ENCODE measurements around the gene COL4A2.

Gene COL4A2

DNA sequence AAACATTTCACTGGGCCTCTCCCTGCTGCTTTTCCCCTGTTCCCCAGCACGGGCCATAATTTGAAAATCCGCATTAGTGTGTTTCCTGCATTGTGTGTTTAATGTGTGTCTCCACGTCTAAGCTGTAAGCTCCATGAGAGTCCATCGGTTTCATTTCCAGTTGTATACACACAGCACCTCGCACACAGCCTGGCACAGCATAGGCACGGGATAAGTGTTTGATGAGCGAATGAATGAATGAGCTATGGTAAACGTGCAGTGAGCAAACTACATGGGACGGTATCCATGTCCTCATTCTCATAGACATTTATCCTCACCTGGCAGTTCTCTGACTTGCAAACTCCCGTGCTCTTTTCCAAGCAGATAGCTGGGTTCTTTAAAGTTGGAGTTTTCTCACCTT lies 148.4 kb downstream of the COL4A2 start:
- no peak for DNase-seq (ENCODE audit: low read depth)

DNA sequence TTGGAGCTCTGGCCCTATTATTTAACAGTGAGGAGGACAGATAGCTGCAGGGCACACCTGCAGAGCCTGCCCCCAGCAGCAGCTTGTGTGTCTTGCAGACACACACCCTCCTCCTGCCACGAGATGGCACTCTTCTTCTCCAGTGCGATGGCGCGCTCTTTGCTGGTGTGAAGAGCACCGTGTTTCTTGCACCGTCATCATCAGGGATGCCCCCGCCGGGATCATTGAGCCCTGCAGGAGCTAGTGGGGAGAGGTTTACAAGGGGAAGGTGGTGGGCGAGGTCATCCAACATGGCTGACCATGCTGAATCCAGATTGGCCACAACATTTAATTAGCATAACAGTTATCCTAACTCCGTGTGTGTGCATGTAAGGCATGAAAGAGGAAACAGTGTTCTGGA lies 148.9 kb downstream of the COL4A2 start:
- peak; percentile 9 for DNase-seq (ENCODE audit: low read depth)

- no peak for DNase-seq (ENCODE audit: low read depth)
These were observed 149.5 kb downstream of the COL4A2 start for GRCh38 chr13:110456550-110456949.

- DNase-seq (ENCODE audit: low read depth) = no peak
These were observed 150.3 kb downstream of the COL4A2 start for GRCh38 chr13:110457361-110457760.

GRCh38 chr13:110458017-110458416 lies 150.9 kb downstream of the COL4A2 start:
- no peak for DNase-seq (ENCODE audit: low read depth)

DNA sequence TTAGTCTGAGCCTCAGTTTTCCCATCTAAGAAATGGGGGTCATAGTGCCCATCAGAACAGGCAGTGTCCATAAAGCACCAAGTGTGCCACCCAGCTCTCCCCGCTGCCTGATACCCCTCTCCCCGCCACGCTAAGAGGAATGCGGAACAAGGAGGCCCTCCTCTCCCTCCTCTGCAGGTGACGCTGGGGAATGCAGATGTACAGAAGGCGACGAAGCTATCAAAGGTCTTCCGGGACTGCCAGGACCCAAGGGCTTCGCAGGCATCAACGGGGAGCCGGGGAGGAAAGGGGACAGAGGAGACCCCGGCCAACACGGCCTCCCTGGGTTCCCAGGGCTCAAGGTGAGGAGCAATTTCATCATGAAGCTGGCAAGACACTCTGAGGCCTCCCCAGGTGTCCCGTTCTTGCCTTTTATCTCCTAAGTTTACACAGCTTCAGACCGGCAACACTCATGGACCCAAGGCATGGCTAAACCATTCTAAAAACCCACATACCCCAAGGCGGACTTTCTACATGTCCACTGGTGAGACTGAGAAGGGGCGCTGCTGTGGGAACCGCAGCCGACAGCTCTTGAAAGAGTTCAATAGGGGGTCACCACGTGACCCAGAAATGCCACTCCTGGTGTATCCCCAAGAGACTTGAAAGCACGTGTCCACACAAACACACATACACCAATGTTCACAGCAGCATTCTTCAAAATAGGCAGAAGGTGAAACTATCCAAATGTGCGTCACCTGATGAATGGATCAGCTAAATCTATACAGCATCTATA lies 151.7 kb downstream of the COL4A2 start:
- no peak for DNase-seq (ENCODE audit: low read depth)

DNA sequence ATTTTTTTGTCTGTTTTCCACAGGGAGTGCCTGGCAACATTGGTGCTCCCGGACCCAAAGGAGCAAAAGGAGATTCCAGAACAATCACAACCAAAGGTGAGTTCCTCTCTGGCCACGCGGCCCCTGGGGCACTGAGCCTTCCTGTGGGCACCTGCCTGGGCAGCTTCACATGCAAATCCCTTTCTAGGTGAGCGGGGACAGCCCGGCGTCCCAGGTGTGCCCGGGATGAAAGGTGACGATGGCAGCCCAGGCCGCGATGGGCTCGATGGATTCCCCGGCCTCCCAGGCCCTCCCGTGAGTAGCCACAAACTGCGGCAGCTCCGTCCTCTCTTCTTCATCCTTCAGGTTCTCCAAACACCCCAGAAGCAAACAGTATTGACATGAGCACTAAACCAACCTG lies 155.0 kb downstream of the COL4A2 start:
- DNase-seq (ENCODE audit: low read depth) = no peak

DNA sequence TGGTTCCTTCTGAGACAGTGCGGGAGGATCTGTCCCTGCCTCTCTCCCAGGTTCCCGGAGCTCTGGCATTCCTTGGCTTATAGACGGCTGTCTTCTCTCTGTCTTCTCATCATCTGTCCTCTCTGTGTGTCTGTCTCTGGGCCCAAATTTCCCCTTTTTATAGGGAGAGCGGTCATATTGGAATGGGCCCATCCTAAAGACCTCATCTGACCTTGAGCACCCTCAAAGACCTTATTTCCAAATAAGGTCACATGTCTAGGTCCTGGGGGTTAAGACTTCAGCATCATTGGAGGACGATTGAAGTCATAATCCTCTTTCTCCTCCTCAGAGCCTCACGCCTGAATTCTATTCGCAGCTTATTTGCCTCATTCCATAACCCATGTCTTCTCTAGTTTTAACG lies 156.1 kb downstream of the COL4A2 start:
- DNase-seq (ENCODE audit: low read depth) = no peak

GRCh38 chr13:110463871-110464510 lies 156.9 kb downstream of the COL4A2 start:
- DNase-seq (ENCODE audit: low read depth) = no peak

GRCh38 chr13:110464556-110465333 lies 157.7 kb downstream of the COL4A2 start:
- DNase-seq (ENCODE audit: low read depth) = no peak

DNA sequence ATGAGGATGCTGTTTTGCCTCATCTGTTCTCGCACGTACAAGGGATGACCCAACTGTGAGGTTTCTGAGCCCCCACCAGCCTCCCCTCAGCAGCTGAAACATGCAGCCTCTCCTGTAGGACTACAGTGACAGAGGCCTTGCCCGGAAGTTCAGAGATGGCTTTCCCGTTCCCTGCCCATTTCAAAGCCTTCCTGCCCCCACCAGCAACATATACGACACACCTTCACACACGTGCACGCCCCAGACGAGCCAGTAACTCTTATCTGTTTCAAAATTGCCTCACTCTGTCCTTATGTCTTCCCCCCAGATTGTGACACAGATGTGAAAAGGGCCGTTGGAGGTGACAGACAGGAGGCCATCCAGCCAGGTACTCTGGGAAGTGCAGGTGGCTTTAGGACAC lies 158.6 kb downstream of the COL4A2 start:
- DNase-seq (ENCODE audit: low read depth) = no peak

DNA sequence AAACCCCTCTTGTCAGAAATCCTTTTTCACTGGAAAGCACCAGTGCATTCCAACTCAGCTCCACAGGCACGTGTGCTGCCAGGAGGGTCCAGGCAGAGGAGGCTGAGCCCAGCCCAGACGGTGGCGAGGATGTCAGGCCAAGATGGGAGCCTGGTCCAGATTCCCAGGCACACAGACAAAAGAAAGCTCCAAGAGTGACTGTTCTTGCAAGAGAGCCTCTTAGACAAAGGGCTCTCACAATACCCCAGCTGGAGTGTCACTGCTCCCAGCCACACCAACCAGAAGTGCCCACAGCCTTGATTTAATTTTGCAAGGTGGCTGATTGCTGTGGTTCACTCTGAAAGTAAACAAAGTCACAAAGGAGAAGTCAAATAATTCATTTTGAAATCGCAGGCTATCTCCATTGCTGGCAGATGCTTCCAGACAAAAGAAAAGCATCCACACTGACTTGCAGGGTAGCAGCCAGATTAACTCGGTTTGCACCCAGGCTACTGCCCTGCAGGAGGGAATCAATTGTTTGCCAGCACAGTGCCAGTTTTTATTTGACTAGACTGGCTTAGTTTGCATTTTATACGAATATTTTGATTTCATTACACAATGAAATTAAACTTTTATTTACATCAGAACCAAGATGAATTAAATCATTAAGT lies 159.3 kb downstream of the COL4A2 start:
- no peak for DNase-seq (ENCODE audit: low read depth)

GRCh38 chr13:110467516-110468110 lies 160.5 kb downstream of the COL4A2 start:
- no peak for DNase-seq (ENCODE audit: low read depth)

- no peak for DNase-seq (ENCODE audit: low read depth)
These were observed 162.0 kb downstream of the COL4A2 start for GRCh38 chr13:110468986-110469495.

DNA sequence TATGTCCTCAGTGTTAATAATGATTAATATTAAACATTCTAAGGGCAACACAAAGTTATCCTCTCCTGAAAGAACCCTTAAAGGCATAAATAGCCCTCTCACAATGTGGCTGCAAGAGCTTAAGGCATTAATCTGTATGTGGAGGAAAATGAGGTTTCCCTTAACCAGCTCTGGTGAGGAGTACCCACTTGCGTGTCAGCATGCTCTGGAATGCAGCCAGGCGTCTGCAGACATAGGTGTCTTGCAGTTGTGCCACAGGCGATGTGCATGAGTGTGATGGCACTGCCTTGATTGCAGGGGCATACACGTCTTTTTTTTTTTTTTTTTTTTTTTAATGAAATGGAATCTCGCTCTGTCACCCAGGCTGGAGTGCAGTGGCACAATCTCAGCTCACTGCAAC lies 162.5 kb downstream of the COL4A2 start:
- no peak for DNase-seq (ENCODE audit: low read depth)

- no peak for DNase-seq (ENCODE audit: low read depth)
These were observed 163.4 kb downstream of the COL4A2 start for GRCh38 chr13:110470272-110471009.

GRCh38 chr13:110471156-110471832 lies 164.2 kb downstream of the COL4A2 start:
- DNase-seq (ENCODE audit: low read depth) = no peak

DNA sequence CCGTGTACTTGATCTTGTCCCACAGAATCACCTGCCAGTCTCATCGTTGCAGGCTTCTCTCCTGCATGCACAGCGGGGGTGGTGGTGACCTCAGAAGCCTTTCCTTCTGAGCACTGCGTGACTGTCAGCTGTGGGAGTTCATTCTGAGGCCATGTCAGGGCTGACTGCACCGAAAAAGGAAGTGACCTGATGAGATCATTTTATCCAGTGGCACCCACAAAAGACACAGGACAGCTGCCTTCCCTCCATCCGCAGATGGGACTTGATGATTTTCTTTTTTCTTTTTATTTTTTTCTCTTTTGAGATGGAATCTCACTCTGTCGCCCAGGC lies 164.7 kb downstream of the COL4A2 start:
- no peak for DNase-seq (ENCODE audit: low read depth)

- no peak for DNase-seq (ENCODE audit: low read depth)
These were observed 165.9 kb downstream of the COL4A2 start for GRCh38 chr13:110472904-110473563.

DNA sequence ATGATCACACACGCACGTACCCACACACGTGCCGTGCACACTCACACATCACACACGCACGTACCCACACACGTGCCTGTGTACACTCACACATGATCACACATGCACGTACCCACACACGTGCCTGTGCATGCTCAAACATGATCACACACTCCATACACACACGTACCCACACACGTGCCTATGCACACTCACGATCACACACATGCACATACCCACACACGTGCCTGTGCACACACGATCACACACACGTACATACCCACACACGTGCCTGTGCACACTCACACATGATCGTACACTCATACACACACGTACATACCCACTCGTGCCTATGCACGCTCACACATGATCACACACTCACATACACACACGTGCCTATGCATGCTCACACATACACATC lies 167.6 kb downstream of the COL4A2 start:
- DNase-seq (ENCODE audit: low read depth) = no peak
